Loucy (cell line): ENCODE data around the gene PCP4L1.
"Not testable (repeated sequence)": the region's sequence is repeated elsewhere in the genome, so short reads cannot be mapped to it uniquely, and the experiment has no call there.

Experiments used
- EZH2phosphoT487 ChIP-seq: fragments of 200-600 bp; IDR thresholded peaks from 2 replicates; pipeline ENCODE4 v1.6.1; 2018; ENCODE audit warnings: antibody characterized with exemption, mild to moderate bottlenecking, moderate library complexity, borderline replicate concordance
- TF ChIP-seq, protein P1 (sequence below): fragments of 200-600 bp; sonication (generic); conservative IDR thresholded peaks from 2 replicates; pipeline ENCODE4 v1.5.1; 2014; ENCODE audit warnings: mild to moderate bottlenecking, antibody characterized with exemption, low read length

DNA sequence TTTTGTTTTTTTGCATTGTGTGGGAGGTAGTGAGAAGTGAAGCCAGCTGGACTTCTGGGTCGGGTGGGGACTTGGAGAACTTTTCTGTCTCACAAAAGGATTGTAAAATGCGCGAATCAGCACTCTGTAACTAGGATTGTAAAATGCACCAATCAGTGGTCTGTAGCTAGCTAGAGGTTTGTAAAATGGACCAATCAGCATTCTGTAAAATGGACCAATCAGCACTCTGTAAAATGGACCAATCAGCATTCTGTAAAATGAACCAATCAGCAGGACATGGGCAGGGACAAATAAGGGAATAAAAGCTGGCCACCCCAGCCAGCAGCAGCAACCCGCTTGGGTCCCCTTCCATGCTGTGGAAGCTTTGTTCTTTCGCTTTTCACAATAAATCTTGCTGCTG is 8.4 kb upstream of the PCP4L1 start:
- TF ChIP-seq, protein P1, sequence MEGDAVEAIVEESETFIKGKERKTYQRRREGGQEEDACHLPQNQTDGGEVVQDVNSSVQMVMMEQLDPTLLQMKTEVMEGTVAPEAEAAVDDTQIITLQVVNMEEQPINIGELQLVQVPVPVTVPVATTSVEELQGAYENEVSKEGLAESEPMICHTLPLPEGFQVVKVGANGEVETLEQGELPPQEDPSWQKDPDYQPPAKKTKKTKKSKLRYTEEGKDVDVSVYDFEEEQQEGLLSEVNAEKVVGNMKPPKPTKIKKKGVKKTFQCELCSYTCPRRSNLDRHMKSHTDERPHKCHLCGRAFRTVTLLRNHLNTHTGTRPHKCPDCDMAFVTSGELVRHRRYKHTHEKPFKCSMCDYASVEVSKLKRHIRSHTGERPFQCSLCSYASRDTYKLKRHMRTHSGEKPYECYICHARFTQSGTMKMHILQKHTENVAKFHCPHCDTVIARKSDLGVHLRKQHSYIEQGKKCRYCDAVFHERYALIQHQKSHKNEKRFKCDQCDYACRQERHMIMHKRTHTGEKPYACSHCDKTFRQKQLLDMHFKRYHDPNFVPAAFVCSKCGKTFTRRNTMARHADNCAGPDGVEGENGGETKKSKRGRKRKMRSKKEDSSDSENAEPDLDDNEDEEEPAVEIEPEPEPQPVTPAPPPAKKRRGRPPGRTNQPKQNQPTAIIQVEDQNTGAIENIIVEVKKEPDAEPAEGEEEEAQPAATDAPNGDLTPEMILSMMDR = not testable (repeated sequence)
- not testable (repeated sequence) for TF ChIP-seq EZH2phosphoT487
